Brain microvascular endothelial cell (primary cell): ENCODE data around the gene ZNF267.

Experiments used
- DNase-seq: peaks from one replicate; pipeline ENCODE4 v3.0.0-alpha.2; 2020
- H3K27ac ChIP-seq: fragments of 250-450 bp; sonication (Bioruptor Pico); 2 replicates; pipeline ENCODE4 v1.5.1; 2020; ENCODE audit warnings: mild to moderate bottlenecking, moderate library complexity
- H3K27me3 ChIP-seq: fragments of 250-450 bp; sonication (Bioruptor Pico); replicated peaks from 2 replicates; pipeline ENCODE4 v1.5.1; 2020; ENCODE audit warnings: mild to moderate bottlenecking
- H3K36me3 ChIP-seq: fragments of 250-450 bp; sonication (Bioruptor Pico); replicated peaks from 2 replicates; pipeline ENCODE4 v1.5.1; 2020; ENCODE audit warnings: mild to moderate bottlenecking
- H3K4me3 ChIP-seq: 2 replicates; pipeline ENCODE4 v1.5.1; 2011; ENCODE audit warnings: low read depth, mild to moderate bottlenecking, control low read depth, low read length, moderate library complexity
- in situ Hi-C: cut with HindIII; loops from 2 replicates; pipeline ENCODE4 v1.10.0; 2017; ENCODE audit warnings: low sequenced_read_pairs, low pct_ligation_motif_present
- TF ChIP-seq, protein P1 (sequence below): IDR thresholded peaks from 2 replicates; pipeline ENCODE4 v1.5.1; 2011; ENCODE audit warnings: low read depth, mild to moderate bottlenecking, moderate library complexity, low read length, control low read depth, inconsistent platforms; ENCODE audit errors: missing control alignments

ZNF267 gene

DNA sequence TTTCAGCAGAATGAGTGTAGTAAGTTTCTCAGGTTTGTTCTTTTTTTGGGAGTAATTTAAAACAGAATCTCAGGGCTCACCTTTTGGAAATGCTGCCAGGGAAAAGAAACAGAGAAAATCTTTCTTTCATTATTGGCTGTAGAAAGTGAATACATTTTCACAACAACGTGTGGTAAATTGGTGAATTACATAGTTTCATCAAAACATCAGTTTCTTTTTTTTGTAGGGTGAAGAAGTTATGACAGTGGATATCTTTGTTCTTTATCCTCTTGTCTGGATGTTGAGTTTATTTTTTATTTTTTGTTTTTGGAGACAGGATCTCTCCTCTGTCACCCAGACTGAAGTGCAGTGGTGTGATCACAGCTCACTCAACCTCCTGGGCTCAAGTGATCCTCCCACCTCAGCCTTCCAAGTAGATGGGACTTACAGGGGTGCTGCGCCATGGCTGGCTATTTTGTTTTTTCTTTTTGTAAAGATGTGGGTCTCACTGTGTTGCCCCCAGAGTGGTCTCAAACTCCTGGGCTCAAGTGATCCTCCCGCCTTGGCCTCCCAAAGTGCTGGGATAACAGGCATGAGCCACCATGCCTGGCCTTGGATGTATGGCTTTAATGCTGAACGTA is 2.4 kb downstream of the ZNF267 start:
- TF ChIP-seq, protein P1, sequence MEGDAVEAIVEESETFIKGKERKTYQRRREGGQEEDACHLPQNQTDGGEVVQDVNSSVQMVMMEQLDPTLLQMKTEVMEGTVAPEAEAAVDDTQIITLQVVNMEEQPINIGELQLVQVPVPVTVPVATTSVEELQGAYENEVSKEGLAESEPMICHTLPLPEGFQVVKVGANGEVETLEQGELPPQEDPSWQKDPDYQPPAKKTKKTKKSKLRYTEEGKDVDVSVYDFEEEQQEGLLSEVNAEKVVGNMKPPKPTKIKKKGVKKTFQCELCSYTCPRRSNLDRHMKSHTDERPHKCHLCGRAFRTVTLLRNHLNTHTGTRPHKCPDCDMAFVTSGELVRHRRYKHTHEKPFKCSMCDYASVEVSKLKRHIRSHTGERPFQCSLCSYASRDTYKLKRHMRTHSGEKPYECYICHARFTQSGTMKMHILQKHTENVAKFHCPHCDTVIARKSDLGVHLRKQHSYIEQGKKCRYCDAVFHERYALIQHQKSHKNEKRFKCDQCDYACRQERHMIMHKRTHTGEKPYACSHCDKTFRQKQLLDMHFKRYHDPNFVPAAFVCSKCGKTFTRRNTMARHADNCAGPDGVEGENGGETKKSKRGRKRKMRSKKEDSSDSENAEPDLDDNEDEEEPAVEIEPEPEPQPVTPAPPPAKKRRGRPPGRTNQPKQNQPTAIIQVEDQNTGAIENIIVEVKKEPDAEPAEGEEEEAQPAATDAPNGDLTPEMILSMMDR = no peak
- H3K4me3 ChIP-seq = no peak overlapping the region
- in situ Hi-C loops = no loop called here
- H3K27ac ChIP-seq = no peak overlapping the region
- no peak for DNase-seq
- H3K36me3 ChIP-seq = peaks cover 4% of the 10 kb centered on the region
- H3K27me3 ChIP-seq = no peaks in the 10 kb centered on the region

DNA sequence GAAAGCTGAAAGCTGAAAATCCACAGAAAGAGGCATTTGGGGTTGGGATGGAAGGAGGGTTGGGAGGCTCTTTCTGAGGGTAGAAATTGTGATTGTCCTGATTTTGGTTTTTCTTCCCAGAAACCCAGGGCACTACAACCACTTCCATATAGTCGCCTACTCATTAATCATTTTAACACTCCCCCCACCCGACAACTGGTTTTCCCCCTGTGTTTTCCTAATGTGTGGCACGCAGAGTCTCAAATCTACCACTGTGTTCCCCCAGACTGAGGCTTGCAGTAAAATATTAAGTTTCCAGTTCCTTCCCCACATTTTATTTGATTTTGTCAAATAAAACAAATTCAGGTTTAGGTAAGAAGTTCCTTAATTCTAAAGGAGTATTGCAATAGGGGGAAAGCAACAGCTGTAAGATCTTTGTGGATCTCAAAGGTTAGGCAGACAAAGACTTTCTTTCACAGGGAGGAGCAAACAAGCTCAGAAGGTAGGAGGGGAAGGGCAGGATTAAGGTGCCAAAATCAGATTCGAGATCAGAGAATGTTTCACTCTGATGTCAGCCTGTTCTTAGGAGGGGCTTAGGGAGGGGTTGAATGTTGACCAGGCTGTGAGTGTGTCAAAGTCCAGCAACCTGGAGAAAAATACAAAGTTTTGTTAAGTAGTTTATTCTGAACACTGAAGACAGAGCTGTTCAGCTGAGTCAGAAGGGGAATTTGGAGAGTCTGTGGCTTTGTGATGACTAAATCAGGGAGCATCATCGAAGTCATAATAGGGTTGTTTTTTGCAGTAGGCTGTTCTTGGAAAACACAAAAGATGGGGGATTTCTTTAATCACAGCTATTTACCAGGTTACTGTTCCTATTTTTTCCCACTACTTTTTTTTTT is 3.6 kb downstream of the ZNF267 start:
- Histone ChIP-seq H3K4me3 (peak overlapping the region; percentile 20), H3K27me3 (no peaks in the 10 kb centered on the region), H3K36me3 (peaks cover 6% of the 10 kb centered on the region), H3K27ac (peak overlapping the region; percentile 95)
- in situ Hi-C loops = no loop called here
- TF ChIP-seq, protein P1 = no peak
- DNase-seq = peak; percentile 86

DNA sequence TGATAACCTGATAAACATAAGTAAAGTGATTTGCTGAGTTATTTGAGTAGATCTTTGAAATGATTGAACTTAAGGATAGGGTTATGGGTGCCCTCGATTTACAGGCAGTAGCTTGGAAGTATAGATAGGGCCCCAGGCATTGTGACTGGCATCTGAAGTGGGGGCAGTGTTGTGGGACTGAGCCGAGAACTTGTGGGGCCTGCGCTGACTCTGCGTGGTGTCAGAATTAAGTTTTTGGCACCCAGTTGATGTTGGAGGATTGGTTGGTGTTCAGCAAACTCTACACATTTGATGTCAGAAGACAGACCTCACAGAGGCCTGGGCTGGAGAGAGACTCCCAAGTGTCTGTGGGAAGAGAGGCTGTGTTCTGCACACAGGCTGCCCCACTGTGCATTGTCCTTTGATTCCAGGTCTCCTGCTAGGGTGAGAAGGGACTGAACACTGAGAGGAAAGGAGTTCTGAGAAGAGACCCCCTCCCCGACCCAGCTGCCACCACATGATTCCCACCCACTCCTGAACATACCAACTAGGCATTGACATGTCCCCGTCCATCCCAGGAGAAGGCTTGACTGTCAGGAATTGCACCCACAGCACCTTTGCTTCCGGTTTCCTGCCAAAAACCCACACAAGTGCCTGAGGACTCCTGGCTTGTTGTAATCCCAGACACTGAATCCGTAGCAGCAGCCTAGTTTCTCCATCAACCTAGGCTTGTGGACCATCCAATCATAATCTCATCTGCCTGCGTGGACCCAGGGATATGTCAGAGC is 4.5 kb downstream of the ZNF267 start:
- in situ Hi-C loops = no loop called here
- H3K36me3 ChIP-seq = peaks cover 6% of the 10 kb centered on the region
- no peak overlapping the region for H3K4me3 ChIP-seq
- H3K27ac ChIP-seq = peak overlapping the region; percentile 95
- DNase-seq = no peak
- no peaks in the 10 kb centered on the region for H3K27me3 ChIP-seq
- TF ChIP-seq, protein P1 = no peak

DNA sequence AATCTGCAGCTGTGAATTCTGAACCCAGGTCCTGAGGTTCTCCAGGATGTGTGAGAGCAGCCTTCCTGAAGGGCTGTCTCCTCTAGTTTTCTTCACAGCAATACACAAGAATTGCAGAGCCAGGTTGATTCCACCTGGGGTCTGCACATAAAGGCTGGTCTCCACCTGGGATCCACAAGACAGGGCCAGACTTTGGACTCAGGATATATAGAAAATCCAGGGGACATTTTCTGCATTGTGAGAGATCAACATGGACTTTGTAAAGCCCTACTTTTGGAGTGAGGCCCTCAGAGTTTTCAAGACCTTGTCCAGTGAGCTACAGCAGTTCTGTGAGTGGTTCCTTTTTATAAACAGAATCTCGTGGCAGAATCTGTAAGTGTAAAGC is 6.3 kb downstream of the ZNF267 start:
- H3K27me3 ChIP-seq = no peaks in the 10 kb centered on the region
- no peak for DNase-seq
- H3K36me3 ChIP-seq = peaks cover 11% of the 10 kb centered on the region
- in situ Hi-C loops = no loop called here
- no peak overlapping the region for H3K4me3 ChIP-seq
- peak overlapping the region; percentile 68 for H3K27ac ChIP-seq
- TF ChIP-seq, protein P1 = no peak

DNA sequence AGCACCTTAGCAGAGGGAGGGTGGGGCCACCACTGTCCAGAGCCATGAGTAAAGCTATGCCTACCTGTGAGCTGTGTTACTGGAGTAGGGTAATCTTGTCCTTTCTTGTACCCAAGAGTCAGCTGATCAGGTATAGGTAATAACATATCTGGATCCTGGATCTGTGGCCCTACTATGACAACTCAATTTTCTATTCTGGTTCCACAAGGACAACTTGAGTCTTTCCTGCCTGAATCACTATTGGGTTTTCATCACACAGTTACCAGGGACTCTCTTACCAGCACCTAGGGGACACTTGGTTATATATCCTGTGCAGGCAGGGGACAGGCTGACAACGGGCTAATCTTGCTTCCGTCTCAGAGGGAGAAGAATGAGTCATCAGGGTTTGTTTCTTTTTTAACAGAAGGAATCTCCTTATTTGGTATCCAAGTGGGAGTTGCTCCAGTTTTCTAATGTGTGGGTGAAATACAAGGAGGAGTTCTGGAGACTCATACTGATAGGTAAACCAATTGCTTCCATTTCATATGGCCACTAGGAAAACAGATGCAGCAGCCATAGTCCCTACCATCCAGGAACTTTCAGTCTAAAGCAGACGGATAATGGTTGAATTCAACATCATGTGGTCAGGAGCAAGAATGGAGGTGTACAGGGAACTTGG is 6.8 kb downstream of the ZNF267 start:
- peak; percentile 83 for DNase-seq
- Histone ChIP-seq H3K4me3 (no peak overlapping the region), H3K36me3 (peaks cover 15% of the 10 kb centered on the region), H3K27me3 (no peaks in the 10 kb centered on the region), H3K27ac (peak overlapping the region; percentile 68)
- in situ Hi-C loops = no loop called here
- TF ChIP-seq, protein P1 = no peak
